Activated CD8-positive, alpha-beta memory T cell treated with anti-CD3 and anti-CD28 coated beads for 4 hours (primary cell): ENCODE data around the gene CLEC2B.
"Not testable (repeated sequence)": the region's sequence is repeated elsewhere in the genome, so short reads cannot be mapped to it uniquely, and the experiment has no call there.

ENCODE experiments used
- DNase-seq, 2 donors: peaks; one replicate each; pipeline ENCODE4 v3.0.0-alpha.2; 2020; ENCODE audit warnings: low read depth in 2 of 2

Gene CLEC2B

GRCh38 chr12:9869307-9870161, at the start of gene CLEC2B:
CLEC2B (minus strand) TSS chr12:9869354.
- no peak for DNase-seq

- DNase-seq = no peak
Measured at GRCh38 chr12:9911708-9912107, 42.6 kb upstream of the CLEC2B start.

DNA sequence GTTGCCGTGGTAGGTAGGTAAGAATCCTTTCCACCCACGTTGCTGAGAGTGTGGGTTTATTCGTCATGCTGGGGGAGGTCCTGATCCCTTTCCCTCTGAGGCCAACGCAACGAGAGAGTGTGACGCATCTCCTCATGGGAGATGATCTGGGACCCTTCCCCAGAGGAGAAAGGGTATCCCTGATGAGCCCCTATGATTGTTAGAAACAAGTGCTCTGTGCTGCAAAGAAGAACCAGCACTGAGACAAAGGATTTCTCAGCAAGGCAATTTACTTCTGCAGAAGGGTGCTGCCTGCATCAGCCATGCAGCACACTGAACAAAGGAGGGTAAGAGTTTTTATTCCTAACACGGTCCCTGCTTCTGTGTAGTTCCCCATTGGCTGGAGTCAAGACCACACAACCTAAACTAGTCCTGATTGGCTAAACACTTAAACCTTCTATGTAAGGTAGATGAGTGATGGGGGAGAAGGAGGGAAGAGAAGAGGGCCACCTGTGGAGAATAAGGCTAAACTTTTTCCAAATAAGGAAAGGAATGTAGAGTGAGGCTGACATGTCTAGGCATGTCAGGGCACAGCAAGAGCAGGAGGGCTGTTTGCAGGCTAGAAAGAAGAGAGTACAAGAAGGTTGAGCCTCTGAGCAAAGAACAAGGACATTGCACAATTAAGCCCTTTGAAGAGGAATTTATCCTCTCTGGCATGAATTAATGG, 41.7 kb upstream of the CLEC2B start:
- no peak for DNase-seq

- DNase-seq = no peak
Measured at GRCh38 chr12:9909724-9910123, 40.6 kb upstream of the CLEC2B start.

GRCh38 chr12:9908350-9908749, 39.2 kb upstream of the CLEC2B start:
- DNase-seq = no peak

DNA sequence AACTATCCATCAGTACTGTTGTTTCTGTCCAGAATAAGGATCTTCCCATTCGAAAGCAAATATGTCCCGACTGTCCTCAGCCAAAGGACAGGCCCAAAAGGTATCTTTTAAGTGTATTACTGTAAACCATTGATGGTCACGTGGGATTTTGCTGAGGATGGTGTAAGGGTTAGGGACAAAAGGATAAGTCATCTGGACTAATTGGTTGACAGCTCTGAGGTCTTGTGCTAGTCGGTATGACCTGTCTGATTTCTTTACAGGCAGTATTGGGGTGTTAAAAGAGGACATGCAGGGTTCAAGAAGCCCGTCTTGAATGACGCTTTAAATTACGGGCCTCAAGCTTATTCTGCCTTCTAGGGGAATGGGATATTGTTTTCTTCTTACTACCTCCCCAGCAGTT, 38.6 kb upstream of the CLEC2B start:
- no peak for DNase-seq

GRCh38 chr12:9906873-9907272, 37.7 kb upstream of the CLEC2B start:
- DNase-seq = peak; percentile 10 to 28

- no peak for DNase-seq
Measured at GRCh38 chr12:9902539-9903228, 33.5 kb upstream of the CLEC2B start.

- DNase-seq = no peak
Measured at GRCh38 chr12:9900930-9901329, 31.8 kb upstream of the CLEC2B start.

GRCh38 chr12:9899209-9899608, 30.1 kb upstream of the CLEC2B start:
- DNase-seq = no peak

DNA sequence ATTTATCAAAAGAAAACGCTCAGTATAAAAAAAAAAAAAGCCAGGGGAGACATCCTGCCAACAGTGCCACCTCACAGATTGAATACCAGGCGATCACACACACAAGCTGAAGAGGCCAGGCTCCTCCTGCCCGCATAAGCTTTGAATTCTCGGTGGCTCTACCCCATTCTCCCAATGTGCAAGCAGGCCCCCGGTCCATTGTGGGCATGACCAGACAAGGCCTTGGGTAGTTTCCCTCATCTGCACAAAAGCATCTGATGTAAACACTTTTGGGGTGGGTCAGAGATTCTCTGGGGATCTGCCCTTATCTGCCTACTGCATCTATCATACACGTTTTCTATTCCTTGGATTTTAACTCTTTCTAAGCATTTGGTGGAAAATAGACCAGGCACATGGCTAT, 28.4 kb upstream of the CLEC2B start:
- DNase-seq = no peak

DNA sequence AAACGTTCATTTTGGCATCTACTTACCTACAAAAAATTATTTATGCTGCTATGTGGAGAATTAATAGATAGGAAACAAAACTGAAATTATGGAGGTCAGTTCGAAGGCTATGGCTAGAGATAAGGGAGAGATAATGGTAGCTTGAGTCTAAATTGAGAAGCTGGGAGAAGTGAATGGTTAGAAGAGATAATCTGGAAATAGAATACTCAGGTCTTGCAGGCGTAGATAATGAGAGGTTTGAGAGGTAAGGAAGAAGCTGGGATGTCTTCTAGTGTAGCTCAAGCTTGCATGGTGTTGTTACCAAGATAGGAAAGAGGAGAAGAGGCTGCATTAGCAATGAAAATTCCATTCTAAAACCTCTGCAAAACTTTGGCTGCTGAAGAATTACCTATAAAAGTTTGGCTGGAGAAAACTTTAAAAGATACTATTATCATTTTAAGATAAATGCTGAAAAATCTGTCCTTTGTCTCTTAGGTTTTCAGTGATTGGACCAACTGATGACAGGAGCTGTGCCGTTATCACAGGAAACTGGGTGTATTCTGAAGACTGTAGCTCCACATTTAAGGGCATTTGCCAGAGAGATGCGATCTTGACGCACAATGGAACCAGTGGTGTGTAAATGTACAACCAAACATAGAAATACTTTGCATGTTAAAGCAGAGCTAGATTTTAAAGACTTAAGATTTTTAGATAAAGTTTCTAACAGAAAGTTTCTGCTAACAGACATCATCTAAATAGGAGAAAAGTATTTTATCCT, 26.2 kb upstream of the CLEC2B start:
- no peak for DNase-seq

- DNase-seq = no peak
Measured at GRCh38 chr12:9888665-9889273, 19.6 kb upstream of the CLEC2B start.

DNA sequence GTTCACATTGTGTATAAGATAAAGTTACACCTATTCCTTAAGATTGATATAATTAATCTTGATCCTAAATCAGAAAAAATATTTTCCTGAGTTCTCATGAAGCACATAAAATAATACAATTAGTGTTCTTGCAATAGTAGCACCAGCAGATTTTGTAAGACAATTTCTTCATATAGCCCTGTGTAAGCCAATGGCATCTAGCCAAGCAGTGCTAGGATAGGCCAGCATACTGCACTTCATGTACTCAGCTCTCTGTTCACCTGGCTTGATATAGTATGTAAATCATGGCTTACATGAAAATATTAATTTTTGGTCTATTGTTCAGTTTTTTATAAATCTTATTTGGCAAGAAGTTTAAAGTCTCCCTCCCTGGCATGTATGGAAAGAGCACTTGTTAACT, 14.0 kb upstream of the CLEC2B start:
- no peak for DNase-seq

DNA sequence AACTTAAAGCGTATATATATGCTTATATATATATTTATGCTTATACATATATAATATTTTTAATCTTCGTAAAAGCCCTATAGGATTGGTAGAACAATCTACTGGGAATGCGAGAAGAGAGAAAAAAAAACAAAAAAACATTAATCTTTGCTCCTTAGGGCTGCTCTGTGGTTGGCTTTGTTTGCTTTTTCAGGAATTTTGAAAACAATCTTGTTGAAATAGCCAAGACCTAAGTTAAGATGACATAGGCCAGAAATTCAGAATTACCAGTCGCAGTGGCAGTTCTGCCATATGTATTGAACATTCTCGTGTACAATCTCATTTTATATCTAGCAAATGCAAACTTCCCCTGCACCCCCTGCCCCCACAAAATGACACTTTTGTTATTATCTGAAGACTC, 12.8 kb upstream of the CLEC2B start:
- DNase-seq = no peak

GRCh38 chr12:9881246-9881645, 12.1 kb upstream of the CLEC2B start, which contains the start of gene KLRF2:
KLRF2 (plus strand) TSS chr12:9881489; CDS start chr12:9881596, 107 bp downstream.
- no peak for DNase-seq

GRCh38 chr12:9880532-9881078, 11.5 kb upstream of the CLEC2B start:
- no peak for DNase-seq

- DNase-seq = not testable (repeated sequence)
Measured at GRCh38 chr12:9876120-9876519, 7.0 kb upstream of the CLEC2B start.

GRCh38 chr12:9872742-9873141, 3.6 kb upstream of the CLEC2B start:
- no peak for DNase-seq

DNA sequence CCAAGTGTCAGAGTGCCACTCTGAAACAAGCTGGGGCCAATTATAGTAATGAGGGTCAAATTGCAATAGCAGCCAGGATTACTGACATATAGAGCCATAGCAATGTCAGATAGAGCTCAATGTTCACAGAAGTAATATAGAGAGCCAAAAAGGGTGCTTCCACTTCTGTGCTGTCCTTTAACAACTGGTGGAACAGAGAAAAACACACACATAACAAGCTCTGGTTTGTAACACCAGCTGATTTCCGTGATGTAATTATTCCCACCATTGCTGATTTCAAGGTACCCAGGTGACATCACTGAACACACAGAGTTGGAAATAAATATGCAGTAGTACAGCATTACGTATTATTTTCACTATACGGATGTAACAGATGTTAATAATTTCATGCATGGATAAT, 3.0 kb upstream of the CLEC2B start:
- DNase-seq = no peak

DNA sequence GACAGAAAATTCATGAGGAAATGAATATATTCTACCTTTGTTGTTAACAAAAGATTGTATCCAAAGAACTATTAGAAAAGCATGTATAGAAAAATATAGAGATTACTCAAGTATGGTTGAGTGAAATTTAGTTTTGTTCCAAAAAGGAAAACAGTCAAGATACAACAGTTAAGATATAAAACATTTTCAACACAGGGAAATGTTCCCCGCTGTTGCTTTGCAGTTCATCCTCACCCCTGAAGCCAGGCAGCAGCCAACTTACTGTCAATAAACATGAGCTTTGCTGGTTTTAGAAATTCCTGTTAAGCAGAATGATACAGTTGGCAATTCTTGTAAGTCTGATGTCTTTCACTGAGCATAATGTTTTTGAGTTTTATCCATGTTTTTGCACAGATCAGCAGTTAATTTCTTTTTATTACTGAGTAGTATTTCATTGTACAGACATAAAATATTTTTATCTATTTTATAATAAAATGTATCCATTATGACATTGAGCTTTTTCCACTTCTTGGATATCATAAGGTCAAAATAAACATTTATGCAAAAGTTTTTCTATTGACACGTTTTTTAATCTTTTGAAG, 1.2 kb upstream of the CLEC2B start:
- DNase-seq = no peak
